AML-193 (cell line): Measurements from ENCODE around the gene MDK.
A peak's percentile ranks its signal among the peaks of the same experiment; 100 is the strongest.

Experiments
- DNase-seq, 2 experiments: peaks; one replicate each; lab custom pipeline; 2025; lab: John Stamatoyannopoulos, UW

The MDK gene

GRCh38 chr11:46348566-46349401 is 32.7 kb upstream of the MDK start:
- DNase-seq: peak in 1 of 2 experiments; percentile 7

- DNase-seq: no peak
Observed at GRCh38 chr11:46350695-46351094, 30.8 kb upstream of the MDK start.

- no peak for DNase-seq
Observed at GRCh38 chr11:46351148-46351547, 30.3 kb upstream of the MDK start.

GRCh38 chr11:46351606-46352005 is 29.9 kb upstream of the MDK start:
- no peak for DNase-seq

- DNase-seq: peak in 1 of 2 experiments; percentile 13
Observed at GRCh38 chr11:46352063-46352841, 29.2 kb upstream of the MDK start.

- DNase-seq: no peak
Observed at GRCh38 chr11:46353698-46354097, 27.8 kb upstream of the MDK start.

- peak; percentile 61 to 65 for DNase-seq
Observed at GRCh38 chr11:46356924-46357482, 24.5 kb upstream of the MDK start.

- DNase-seq: peak; percentile 35 to 45
Observed at GRCh38 chr11:46357483-46357936, 24.0 kb upstream of the MDK start.

- no peak for DNase-seq
Observed at GRCh38 chr11:46359953-46360352, 21.5 kb upstream of the MDK start.

- peak; percentile 34 to 39 for DNase-seq
Observed at GRCh38 chr11:46360878-46361277, 20.6 kb upstream of the MDK start.

GRCh38 chr11:46361283-46362155 is 19.9 kb upstream of the MDK start:
- peak; percentile 77 to 80 for DNase-seq

- no peak for DNase-seq
Observed at GRCh38 chr11:46362156-46363030, 19.1 kb upstream of the MDK start.

- DNase-seq: peak; percentile 43 to 64
Observed at GRCh38 chr11:46363031-46363407, 18.4 kb upstream of the MDK start.

- DNase-seq: no peak
Observed at GRCh38 chr11:46363455-46364005, 17.9 kb upstream of the MDK start.

GRCh38 chr11:46364056-46364455 is 17.4 kb upstream of the MDK start:
- no peak for DNase-seq

GRCh38 chr11:46364791-46365190 is 16.7 kb upstream of the MDK start:
- no peak for DNase-seq

GRCh38 chr11:46366260-46366659 is 15.2 kb upstream of the MDK start:
- no peak for DNase-seq

GRCh38 chr11:46366661-46367161 is 14.8 kb upstream of the MDK start:
- no peak for DNase-seq

- no peak for DNase-seq
Observed at GRCh38 chr11:46367244-46367915, 14.1 kb upstream of the MDK start.

GRCh38 chr11:46367916-46368267 is 13.6 kb upstream of the MDK start:
- DNase-seq: no peak
